Urothelium cell line (cell line): ENCODE measurements around the gene CIB1.
"Not testable (repeated sequence)": the region's sequence is repeated elsewhere in the genome, so short reads cannot be mapped to it uniquely, and the experiment has no call there.

ENCODE experiments used
- DNase-seq: peaks from one replicate; pipeline ENCODE4 v3.0.0; 2011; ENCODE audit warnings: low spot score, mixed read lengths
- FAIRE-seq: peaks from 2 replicates; lab custom pipeline; 2011; peaks lifted over from hg19 to GRCh38; lab: Jason Lieb, UNC

Gene CIB1

GRCh38 chr15:90233387-90234095 lies at the start of gene CIB1:
CIB1 (minus strand) TSS chr15:90233941; CDS start chr15:90233885, 56 bp downstream.
- FAIRE-seq (no peak), DNase-seq (peak; percentile 99)

- not testable (repeated sequence) for DNase-seq, FAIRE-seq
Observed at GRCh38 chr15:90281637-90282036, 47.9 kb upstream of the CIB1 start.

- FAIRE-seq, DNase-seq: not testable (repeated sequence)
Observed at GRCh38 chr15:90280743-90281142, 47.0 kb upstream of the CIB1 start.

- not testable (repeated sequence) for DNase-seq, FAIRE-seq
Observed at GRCh38 chr15:90278467-90278866, 44.7 kb upstream of the CIB1 start.

DNA sequence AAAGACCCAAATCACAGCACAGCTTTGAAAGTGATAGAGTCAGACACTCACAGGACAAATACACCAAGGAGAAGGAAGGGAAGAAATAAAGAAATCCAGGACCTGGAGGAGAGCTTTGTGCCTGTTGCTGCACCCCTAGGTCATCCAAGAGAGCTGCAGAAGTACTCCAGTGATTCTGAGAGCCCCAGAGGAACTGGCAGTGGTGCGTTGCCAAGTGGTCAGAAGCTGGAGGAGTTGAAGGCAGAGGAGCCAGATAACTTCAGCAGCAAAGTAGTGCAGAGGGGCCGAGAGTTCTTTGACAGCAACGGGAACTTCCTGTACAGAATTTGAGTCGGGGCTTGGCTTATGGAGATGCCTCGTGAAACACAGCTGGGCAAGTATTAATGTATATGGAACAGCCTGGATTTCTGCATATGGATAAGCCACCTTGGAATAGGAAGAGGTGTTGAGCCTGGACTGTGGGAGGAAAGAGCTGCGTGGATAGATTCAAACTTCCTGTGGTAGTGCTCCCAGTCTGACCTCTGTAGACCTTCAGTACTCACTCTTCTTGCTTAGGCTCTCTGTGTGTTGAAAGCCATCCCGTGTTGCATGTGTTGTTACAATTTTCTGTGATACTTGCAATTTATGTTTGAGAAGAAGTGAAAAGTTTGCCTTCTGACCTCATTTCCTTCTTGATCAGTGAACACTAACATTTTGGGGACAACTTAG lies 37.9 kb upstream of the CIB1 start:
- DNase-seq (no peak), FAIRE-seq (no peak)

DNA sequence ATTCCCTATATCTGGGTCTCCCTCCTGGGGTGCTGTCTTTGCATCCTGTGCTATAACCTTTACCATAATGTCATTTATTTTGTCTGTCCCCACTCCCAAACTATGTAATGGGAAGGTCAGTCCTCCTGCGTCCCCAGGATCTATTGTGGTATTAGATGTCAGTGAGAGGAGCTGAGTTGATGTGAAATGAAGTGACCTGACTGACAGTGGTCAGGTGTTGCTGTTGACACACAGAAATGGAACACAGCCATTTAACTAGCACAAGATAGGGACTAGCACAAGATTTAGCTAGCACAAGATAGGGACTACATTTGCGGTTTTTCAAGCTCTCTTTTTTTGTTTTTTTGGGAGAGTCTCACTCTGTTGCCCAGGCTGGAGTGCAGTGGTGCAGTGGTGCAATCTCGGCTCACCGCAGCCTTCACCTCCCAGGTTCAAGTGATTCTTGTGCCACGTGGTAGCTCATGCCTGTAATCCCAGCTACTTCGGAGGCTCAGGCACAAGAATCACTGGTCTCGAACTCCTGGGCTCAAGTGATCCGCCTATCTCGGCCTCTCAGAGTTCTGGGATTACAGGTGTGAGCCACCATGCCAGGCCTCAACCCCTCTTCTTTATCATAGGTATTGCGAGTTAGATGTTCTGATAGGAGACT lies 36.9 kb upstream of the CIB1 start:
- FAIRE-seq: no peak
- no peak for DNase-seq

GRCh38 chr15:90268415-90268814 lies 34.7 kb upstream of the CIB1 start:
- DNase-seq (no peak), FAIRE-seq (no peak)

- FAIRE-seq: no peak
- DNase-seq: no peak
Observed at GRCh38 chr15:90266485-90266884, 32.7 kb upstream of the CIB1 start.

- DNase-seq: peak; percentile 13
Observed at GRCh38 chr15:90266061-90266431, 32.3 kb upstream of the CIB1 start.

DNA sequence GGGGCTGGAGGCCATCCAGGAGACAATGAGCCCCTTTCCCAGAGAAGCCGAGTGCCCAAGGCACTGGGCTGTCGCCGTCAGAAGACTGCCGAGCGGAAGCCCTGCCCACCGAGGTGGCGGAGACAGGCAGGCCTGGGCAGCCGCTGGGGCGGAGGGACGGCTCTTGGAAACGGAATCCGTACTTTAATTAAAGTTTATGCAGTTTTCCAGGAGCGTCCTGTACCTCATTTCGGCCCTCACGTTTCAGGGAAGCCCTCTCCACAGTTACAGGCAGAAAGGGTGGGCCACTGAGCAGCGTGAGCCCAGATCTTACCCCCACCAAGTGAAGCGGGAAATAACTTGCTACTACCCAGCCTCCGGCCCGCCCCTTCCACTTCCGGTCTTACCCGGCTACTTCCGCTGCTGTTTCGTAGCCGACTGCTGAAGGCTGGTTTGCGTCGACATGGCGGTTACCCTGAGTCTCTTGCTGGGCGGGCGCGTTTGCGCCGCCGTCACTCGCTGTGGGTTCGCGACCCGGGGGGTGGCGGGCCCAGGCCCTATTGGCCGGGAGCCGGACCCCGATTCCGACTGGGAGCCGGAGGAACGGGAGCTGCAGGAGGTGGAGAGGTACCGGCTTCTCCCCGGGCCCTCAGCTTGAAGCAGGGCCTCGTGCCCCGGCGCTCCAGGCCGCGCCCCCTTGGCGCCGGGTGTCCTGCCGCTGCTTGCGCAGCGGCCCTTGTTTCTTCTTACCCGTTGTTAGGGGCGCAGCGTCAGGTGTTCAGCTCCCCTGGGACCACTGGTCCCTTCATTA lies 31.7 kb upstream of the CIB1 start, which contains the start of gene NGRN:
NGRN (plus strand) TSS at position 402 of the 790 bp plus-strand sequence; CDS start at position 443, 41 bp downstream.
- FAIRE-seq (peak; percentile 86), DNase-seq (peak; percentile 91)

More at GRCh38 chr15:90266061-90266431, 32.3 kb upstream of the CIB1 start:
- FAIRE-seq: no peak

GRCh38 chr15:90264671-90265070 lies 30.9 kb upstream of the CIB1 start:
- DNase-seq (peak; percentile 34), FAIRE-seq (no peak)

DNA sequence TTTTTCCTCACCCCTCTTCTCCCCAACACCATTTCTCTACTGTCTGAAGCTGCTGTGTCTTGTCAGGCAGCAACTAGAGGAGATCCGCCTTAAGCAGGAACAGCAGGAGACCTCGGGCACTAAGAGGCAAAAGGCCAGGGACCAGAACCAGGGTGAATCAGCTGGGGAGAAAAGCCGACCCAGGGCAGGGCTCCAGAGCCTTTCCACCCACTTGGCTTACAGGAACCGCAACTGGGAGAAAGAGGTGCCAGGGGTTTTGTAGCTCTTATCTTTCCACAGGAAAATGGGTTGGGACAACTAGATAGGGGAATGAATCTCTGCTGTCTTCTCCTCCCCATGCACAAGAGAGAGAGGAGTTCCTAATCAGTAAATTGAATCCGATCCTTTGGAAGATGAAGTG lies 28.7 kb upstream of the CIB1 start:
- DNase-seq: no peak
- no peak for FAIRE-seq

DNA sequence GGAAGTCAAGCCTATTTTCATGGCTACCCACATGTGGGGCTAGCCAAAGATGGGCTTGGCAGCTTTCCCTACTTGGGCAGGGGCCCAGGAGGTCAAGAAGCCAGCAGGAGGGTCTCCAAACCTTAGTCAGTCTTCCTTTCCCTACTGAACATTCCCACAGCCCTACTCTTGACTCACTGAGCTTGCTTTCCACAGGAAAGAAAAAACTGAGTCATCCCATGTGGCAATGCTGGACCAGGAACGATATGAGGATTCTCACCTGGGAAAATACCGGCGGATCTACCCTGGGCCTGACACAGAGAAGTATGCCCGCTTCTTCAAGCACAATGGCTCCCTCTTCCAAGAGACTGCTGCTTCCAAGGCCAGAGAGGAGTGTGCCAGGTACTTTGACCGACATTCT lies 28.1 kb upstream of the CIB1 start:
- FAIRE-seq: no peak
- no peak for DNase-seq

DNA sequence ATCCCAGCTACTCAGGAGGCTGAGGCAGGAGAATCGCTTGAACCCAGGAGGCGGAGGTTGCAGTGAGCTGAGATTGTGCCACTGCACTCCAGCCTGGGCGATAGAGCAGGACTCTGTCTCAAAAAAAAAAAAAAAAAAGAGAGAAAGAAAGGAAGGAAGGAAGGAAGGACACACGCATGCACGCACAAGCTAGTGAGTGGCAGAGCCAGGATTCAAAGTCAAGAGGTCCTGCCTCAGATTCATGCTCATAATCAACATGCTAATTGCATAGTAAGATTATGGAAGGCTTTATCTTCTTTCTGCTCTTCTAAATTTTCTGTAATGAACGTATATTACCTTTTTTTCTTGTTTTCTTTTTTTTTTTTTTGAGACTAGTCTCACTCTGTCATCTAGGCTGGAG lies 27.0 kb upstream of the CIB1 start:
- not testable (repeated sequence) for FAIRE-seq, DNase-seq

- no peak for FAIRE-seq
Observed at GRCh38 chr15:90259524-90259923, 25.8 kb upstream of the CIB1 start.

GRCh38 chr15:90257776-90258175 lies 24.0 kb upstream of the CIB1 start:
- FAIRE-seq (no peak), DNase-seq (no peak)

More at GRCh38 chr15:90259524-90259923, 25.8 kb upstream of the CIB1 start:
- no peak for DNase-seq

GRCh38 chr15:90249203-90249863 lies 15.6 kb upstream of the CIB1 start, which contains the start of gene TTLL13:
TTLL13 (plus strand) TSS chr15:90249556; CDS start chr15:90250631, 1,075 bp downstream.
- FAIRE-seq (peak; percentile 77), DNase-seq (peak; percentile 96)

GRCh38 chr15:90248789-90249202 lies 15.1 kb upstream of the CIB1 start:
- no peak for DNase-seq
- FAIRE-seq: no peak

DNA sequence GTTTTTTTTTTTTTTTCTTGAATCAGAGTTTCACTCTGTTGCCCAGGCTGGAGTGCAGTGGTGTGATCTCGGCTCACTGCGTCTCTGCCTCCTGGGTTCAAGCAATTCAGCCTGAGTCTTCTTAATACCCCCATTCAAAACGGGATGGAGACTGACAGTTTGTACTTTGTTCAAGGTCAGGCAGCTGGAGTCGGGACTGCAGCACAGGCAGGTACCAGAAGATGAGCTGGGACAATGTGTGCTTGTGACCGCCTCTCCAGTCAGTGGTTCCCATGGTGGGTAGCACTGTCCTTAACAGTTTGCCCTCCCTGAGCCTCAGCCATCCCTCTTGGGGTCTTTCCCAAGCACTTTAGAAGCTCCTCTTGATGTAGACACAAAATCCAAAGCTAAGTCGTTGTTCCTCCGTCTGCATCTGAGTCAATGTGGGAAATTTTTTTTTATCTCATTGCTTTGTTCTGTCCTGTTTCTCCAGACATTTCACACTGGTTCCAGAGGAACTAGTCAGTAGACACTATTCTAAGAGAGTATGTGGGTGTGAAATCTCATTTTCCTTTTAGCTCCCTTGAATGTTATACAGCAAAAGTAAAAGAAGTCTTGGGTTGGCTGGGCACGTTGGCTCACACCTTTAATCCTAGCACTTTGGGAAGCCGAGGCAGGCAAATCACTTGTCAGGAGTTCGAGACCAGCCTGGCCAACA lies 10.3 kb upstream of the CIB1 start:
- FAIRE-seq: no peak
- no peak for DNase-seq
